ENCODE results near the gene CPTP.

DNA sequence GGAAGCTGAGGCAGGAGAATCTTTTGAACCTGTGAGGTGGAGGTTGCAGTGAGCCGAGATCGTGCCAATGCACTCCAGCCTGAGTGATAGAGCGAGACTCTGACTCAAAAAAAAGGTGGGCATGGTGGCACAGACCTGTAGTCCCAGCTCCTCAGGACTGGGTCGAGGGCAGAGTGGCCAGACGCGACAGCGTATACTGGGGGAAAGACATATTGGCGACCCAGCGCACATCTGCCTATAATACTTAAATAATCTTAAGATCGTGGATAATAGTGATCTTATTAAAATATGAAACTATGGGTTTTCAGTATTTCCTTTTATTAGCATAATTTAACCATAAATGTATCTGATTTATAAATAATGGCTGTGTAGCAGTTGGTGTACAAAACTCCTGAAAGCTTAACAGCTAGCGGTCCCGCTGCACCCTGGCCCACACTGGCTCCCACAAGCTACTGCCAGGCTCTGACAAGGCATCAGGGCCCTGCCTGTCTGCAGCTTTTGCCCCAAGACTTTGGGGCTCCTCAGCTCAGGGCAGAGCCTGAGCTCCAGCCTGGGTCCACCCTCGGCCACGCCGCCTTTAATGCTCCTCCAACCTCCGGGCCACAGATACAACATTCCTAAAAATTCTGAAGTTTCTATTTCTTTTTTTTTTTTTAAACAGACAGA, 53.1 kb downstream of the CPTP start:
- TF ChIP-seq GATA2 (IDR thresholded peaks at IDR 0.05; ENCODE audit: low read depth, low read length) (no peak), GATA3 (IDR thresholded peaks at IDR 0.05; ENCODE audit: low read depth, low read length) (no peak)
